CD4-positive, alpha-beta T cell treated with Interferon gamma for 1 hour (primary cell): ENCODE data around the gene MELTF.
A peak's percentile ranks its signal among the peaks of the same experiment; 100 is the strongest.

Source experiments
- DNase-seq: peaks from one replicate; pipeline ENCODE4 v3.0.0-alpha.2; 2020

The MELTF gene

GRCh38 chr3:197026481-197026866 is 3.1 kb downstream of the MELTF start:
- no peak for DNase-seq

DNA sequence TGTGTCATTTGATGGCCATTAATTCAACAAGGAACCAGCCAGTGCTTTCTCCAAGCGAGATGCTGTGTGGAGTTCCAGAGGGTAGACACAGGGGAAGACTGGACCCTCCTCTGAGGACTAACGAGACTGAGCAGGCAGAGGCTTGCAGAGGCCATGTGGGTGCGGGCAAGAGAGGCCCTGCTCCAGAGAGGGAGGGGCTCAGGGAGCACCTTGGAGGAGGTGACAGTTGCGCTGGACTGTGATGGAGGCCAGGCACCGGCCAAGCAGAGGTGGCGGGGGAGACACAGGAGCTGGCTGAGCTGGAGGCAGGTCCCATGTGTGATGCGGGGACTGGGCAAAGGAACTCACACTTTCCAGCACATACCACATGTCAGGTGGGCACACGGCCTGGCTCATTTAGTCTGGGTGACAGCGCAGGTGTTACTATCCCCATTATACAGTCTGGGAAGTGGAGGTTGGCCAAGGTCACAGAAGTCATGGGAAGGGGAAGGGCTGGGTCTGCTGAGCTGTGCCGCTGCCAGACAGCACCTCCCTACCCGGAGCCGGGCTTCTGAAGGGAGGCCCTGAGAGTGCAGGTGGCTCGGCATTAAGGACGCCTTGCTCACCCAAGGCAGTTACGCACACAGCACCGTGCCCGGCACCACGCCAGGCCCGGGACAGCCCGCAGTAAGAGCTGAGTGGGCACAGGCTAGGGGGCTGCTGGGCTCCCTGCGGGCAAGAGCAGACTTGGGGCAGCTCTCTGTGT is 3.7 kb downstream of the MELTF start:
- no peak for DNase-seq

GRCh38 chr3:197024881-197025735 is 4.5 kb downstream of the MELTF start:
- DNase-seq: no peak

- DNase-seq: no peak
Observed at GRCh38 chr3:197023998-197024651, 5.5 kb downstream of the MELTF start.

- peak; percentile 49 for DNase-seq
Observed at GRCh38 chr3:197023241-197023997, 6.2 kb downstream of the MELTF start.

DNA sequence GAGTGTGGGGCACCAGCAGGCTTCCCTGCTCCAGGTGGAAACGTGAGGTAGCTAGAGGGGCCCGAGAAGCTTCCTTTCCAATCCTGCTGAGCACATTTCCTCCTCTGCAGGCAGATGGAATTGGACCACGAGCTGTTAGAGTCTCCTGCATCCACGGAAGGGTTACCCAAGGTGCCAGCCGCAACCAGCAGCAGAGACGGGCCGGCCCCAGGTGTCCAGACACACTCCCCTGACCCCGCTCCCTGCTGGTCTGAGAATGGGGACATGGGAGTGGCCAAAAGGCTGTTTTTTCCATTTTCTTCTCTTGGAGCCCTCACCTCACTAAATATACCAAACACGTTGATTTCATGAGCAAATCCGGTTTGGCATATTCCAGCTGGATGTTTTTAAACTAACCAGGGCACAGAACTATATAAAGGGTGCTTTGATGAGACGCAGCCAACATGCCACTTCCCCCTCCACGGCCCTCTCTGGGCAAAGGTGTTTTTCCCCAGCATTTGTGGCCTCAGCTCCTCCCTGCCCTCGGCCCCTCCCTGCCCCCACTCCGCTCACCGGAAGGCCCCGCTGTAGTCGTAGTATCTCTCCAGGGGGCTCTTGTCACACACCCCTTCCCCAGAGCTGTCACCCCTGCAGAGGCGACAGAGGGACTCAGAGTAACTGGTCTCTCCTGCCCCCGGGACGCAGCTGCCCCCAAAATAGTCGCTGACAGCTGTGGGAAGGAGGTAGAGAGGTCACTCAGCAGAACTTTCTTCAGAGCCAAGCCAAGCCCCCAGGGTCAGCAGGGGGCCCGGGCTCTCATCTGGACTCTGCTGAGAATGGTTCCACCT is 7.0 kb downstream of the MELTF start:
- DNase-seq: no peak

DNA sequence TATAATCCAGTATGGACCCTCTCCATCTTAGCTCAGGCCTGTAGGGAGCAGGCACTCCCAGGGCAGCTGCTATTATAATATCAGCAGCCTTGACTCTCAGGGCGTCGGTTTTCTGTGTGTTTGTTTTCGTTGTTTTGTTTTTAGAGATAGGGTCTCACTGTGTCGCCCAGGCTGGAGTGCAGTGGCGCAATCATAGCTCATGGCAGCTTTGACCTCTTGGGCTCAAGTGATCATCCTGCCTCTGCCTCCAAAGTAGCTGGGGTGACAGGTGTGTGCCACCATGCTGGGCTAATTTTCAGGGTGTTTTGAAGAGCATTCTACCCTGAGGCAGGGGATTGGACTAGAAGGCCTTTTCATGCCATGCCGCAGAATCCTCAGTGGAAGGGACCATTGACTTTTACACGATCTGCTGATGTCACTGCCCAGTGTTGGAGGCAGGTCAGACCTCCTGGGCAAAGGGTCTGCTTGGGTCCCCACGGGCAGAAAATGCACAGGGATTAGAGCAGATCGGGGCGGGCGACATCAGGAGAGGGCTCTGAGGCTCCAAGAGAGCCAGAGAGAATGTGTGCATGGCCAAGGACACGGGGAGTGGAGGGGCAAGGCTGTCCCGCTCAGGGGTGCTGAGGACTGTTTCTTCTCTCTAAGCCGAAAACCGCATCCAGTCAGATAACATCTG is 7.8 kb downstream of the MELTF start:
- DNase-seq: no peak

DNA sequence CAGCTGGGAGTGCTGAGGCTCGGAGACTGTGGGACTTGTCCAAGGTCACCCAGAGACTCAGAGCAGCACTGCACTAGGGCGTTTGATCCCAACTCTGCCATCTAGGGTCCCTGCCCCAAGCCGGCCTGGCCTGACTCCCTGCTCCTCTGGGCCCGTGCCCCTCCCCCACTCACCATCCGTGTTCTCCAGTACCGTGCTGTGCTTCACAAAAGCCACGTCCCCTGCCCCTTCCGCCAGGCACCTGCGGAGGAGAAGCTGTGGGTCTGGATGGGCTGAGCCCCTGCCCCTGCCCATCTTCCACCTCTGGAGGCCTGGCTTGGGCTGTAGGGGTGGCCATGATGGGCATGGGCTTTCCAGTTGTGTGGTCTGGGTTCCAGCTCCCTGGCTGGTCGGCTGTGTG is 8.4 kb downstream of the MELTF start:
- DNase-seq: no peak

GRCh38 chr3:197019535-197019934 is 10.1 kb downstream of the MELTF start:
- DNase-seq: no peak

- no peak for DNase-seq
Observed at GRCh38 chr3:197019021-197019420, 10.6 kb downstream of the MELTF start.

GRCh38 chr3:197017003-197017402 is 12.6 kb downstream of the MELTF start:
- no peak for DNase-seq

DNA sequence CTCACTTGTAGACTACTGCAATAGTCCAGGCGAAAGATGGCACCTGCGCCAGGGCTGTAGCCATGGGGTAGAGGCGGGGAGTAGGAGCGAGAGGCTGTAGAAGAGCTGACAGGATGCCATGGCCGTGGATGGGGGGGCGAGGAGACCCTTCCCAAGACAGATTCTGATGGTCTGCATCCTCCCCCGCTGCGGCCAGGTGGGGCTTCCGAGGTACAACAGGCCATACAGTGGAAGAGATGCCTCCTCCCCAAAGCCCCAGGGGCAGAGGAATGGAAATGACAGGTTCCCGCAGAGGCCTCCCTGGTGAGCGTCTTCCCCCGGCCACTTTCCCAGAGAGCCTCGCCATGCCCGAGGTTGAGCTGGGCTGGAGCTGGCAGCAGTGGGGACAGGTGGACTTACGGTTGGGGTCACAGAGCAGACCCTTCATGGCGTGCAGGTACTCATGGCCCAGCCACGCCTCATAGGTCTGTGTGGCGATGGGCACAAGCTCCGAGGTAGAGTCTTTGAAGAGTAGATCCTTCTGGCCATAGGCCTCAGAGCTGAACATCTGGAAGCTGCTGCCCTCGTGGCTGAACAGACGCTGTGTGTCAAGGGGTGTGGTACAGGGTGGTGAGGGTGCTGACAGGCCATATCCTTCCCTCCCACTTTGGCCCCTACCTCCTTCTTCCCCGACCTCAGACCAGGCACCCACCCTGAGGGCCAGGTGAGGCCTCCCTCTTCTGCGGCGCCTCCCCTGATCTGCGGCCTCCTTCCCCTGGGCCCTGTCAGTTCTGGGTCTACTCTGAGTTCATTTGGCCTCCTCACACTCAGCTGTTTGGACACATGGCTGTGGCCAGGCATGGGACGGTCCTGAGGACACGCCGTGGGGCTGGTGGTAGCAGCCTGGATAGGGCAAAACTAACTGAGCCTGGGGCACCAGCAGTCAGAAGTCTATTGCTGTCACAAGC is 13.6 kb downstream of the MELTF start:
- no peak for DNase-seq

- DNase-seq: no peak
Observed at GRCh38 chr3:197014942-197015575, 14.6 kb downstream of the MELTF start.

- DNase-seq: no peak
Observed at GRCh38 chr3:197014024-197014423, 15.6 kb downstream of the MELTF start.

DNA sequence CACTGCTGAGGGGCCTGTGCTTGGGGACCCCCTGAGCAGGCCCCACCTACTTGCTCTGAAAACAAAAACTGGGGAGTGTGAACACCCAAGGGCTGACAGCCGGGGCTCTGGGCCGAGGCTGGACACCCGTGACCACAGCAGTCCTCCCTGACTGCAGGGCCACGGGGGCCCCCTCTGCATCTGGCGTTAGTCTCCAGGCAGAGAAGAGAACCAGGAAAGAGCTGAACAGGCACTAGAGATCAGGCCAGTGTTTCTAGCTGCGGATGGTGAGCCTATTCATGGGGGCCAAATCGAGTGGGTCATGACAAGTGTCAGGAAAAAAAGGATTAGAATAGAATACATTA is 17.1 kb downstream of the MELTF start:
- no peak for DNase-seq

GRCh38 chr3:197011780-197012539 is 17.7 kb downstream of the MELTF start:
- DNase-seq: no peak

GRCh38 chr3:197010556-197011351 is 18.9 kb downstream of the MELTF start:
- DNase-seq: no peak

DNA sequence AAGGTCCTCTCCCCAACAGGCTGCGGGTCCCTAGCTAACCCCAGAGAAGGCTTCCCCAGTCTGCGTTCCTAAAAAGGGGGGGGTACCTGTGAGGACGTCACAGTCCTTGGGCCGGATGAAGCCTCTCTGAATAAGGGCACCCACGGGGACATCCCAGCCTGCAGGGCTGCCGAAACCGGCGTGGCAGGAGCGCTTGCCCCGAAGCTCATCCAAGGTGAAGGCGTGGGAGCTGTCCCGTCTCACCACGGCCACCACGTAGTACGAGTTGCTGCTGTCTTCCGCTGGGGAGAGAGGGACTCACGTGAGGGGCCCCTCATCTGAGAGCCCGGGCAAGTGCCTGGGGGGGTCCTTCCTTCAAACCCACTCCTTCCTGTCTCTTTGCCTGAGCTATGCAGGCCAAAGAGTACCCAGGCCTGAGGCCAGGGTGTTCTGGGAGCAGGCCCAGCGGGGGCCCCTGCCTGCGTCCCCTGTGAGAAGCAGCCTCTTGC is 20.0 kb downstream of the MELTF start:
- DNase-seq: no peak
